NCI-H526 (cell line): ENCODE results near the gene ITGB7.

ENCODE experiments used
- DNase-seq, 2 experiments: peaks; one replicate each; lab custom pipeline; 2025; lab: John Stamatoyannopoulos, UW

Gene ITGB7

GRCh38 chr12:53143355-53143754 lies 63.7 kb downstream of the ITGB7 start:
- no peak for DNase-seq
